ENCODE data around the gene KRTAP5-2. TPM values are rescaled to one million over a fixed set of nuclear protein-coding genes. Genes with fewer than 3 reads are reported as not detected.
"Not testable (repeated sequence)": the region's sequence is repeated elsewhere in the genome, so short reads cannot be mapped to it uniquely, and the experiment has no call there.

Gene KRTAP5-2
- not detected in 2 replicates for total RNA-seq (ENCODE audit: low replicate concordance)
- long read RNA-seq, result 0 reads

- Mint-ChIP-seq H3K27me3 (peaks cover 79% of the 10 kb centered on the region), H3K9me3 (no peaks in the 10 kb centered on the region), H3K4me3 (no peak within 1 kb of the TSS), H3K36me3 (no peaks in the 10 kb centered on the region), H3K27ac (no peak within 1 kb of the TSS), H3K4me1 (ENCODE audit: unreplicated experiment) (no peaks in the 10 kb centered on the region)
- no peak for DNase-seq (ENCODE audit: extremely low spot score, unreplicated experiment)
- no peak for TF ChIP-seq CTCF (conservative IDR thresholded peaks at IDR 0.05)
Measured at GRCh38 chr11:1597994-1598380, at the start of gene KRTAP5-2. TSS of gene KRTAP5-2 (minus strand) at chr11:1598294. CDS start at chr11:1598250, 44 bp downstream.

- H3K27me3 Mint-ChIP-seq, result peaks cover 11% of the 10 kb centered on the region
- H3K36me3 Mint-ChIP-seq; H3K4me3 Mint-ChIP-seq; H3K4me1 Mint-ChIP-seq (ENCODE audit: unreplicated experiment); H3K27ac Mint-ChIP-seq; DNase-seq (ENCODE audit: extremely low spot score, unreplicated experiment); H3K9me3 Mint-ChIP-seq: not testable (repeated sequence)
Measured at GRCh38 chr11:1646540-1646939, 48.4 kb upstream of the KRTAP5-2 start.

GRCh38 chr11:1645357-1645821 is 47.3 kb upstream of the KRTAP5-2 start:
- no peak for DNase-seq (ENCODE audit: extremely low spot score, unreplicated experiment)
- Mint-ChIP-seq H3K27ac (no peak overlapping the region), H3K9me3 (no peaks in the 10 kb centered on the region)

GRCh38 chr11:1644601-1645356 is 46.7 kb upstream of the KRTAP5-2 start:
- Mint-ChIP-seq H3K4me1 (ENCODE audit: unreplicated experiment) (peaks cover 4% of the 10 kb centered on the region), H3K27ac (no peak overlapping the region), H3K27me3 (peaks cover 14% of the 10 kb centered on the region), H3K9me3 (no peaks in the 10 kb centered on the region), H3K4me3 (no peak overlapping the region), H3K36me3 (no peaks in the 10 kb centered on the region)
- TF ChIP-seq CTCF (conservative IDR thresholded peaks at IDR 0.05), result no peak
- DNase-seq (ENCODE audit: extremely low spot score, unreplicated experiment), result no peak

More at GRCh38 chr11:1645357-1645821, 47.3 kb upstream of the KRTAP5-2 start:
- TF ChIP-seq CTCF (conservative IDR thresholded peaks at IDR 0.05), result no peak
- Mint-ChIP-seq H3K36me3 (no peaks in the 10 kb centered on the region), H3K27me3 (peaks cover 9% of the 10 kb centered on the region), H3K4me1 (ENCODE audit: unreplicated experiment) (no peaks in the 10 kb centered on the region), H3K4me3 (no peak overlapping the region)

GRCh38 chr11:1643146-1643690 is 45.1 kb upstream of the KRTAP5-2 start:
- Mint-ChIP-seq H3K4me1 (ENCODE audit: unreplicated experiment) (peaks cover 10% of the 10 kb centered on the region), H3K4me3 (no peak overlapping the region), H3K36me3 (no peaks in the 10 kb centered on the region), H3K9me3 (no peaks in the 10 kb centered on the region), H3K27ac (no peak overlapping the region), H3K27me3 (peaks cover 23% of the 10 kb centered on the region)
- no peak for TF ChIP-seq CTCF (conservative IDR thresholded peaks at IDR 0.05)
- no peak for DNase-seq (ENCODE audit: extremely low spot score, unreplicated experiment)
